GM20000 (cell line): ENCODE results near the gene PLEKHF1.
"Not testable (repeated sequence)": the region's sequence is repeated elsewhere in the genome, so short reads cannot be mapped to it uniquely, and the experiment has no call there.

Experiments
- DNase-seq: peaks from one replicate; pipeline ENCODE4 v3.0.0; 2012; ENCODE audit warnings: low spot score
- TF ChIP-seq, protein P1 (sequence below): IDR thresholded peaks from 2 replicates; pipeline ENCODE4 v1.5.1; 2012; ENCODE audit warnings: mild to moderate bottlenecking, control low read depth; ENCODE audit errors: extremely low read depth, missing control alignments

PLEKHF1 gene

DNA sequence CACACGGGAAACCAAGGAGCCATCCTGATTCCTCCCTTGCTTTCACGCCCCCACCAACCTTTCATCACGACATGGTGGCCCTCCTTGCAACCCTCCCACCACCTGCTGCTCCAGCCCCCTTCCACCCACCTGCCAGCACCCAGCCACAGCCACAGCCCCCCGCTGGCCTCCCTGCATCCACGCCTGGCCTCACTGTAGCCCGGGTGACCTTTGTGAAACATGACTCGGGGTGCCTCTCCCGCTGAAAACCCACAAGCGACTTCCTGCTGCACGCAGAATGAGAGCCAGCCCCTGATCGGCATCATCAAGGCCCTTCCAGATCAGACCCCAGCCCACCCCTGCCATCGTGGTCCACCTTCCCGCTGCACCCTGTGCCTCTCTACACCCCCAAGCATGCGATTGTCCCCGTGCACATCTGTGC, 44.3 kb upstream of the PLEKHF1 start:
- no peak for DNase-seq

DNA sequence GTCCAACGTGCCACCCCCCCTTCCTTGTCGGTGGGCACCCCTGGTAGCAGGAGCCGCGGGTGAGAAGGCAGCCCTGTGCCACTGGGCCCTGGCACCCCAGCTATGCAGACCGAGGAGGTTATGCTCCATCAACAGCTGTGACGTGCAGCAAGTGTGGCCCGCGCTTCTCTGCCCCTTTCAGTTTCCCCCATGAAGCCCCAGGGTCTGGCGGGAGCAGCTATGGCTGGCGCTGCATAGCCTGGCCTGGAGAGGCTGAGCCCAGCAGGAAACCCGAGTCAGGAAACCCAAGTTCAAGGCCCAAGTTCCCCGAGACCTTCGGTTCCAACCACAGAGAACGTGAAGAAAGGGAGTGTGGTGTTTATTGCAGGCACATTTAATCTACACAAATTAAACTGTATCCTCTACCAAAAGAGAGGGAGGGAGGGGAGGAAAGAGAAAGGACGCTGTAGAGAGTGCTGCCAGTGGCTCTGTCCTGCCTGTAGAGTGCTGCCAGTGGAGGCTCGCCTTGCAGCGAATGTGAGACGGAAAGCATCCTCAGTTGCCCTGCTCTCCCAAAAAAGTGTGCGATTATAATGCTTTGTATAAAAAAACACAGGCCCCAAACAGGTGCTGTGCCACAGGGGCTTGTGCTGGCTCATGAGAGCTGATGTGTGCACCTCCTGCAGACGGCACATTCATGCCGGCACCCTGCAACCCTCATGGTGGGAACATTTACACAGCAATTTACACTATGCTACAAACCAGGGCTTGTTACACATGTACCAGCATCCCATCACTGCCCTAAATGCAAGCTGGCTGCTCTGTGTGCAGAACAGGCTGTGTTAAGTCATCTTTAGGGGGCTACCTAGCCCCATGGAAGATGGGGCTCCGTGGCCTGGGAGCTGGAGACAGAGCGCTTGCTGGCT, 42.8 kb upstream of the PLEKHF1 start:
- DNase-seq, result peak; percentile 45
- TF ChIP-seq, protein P1, sequence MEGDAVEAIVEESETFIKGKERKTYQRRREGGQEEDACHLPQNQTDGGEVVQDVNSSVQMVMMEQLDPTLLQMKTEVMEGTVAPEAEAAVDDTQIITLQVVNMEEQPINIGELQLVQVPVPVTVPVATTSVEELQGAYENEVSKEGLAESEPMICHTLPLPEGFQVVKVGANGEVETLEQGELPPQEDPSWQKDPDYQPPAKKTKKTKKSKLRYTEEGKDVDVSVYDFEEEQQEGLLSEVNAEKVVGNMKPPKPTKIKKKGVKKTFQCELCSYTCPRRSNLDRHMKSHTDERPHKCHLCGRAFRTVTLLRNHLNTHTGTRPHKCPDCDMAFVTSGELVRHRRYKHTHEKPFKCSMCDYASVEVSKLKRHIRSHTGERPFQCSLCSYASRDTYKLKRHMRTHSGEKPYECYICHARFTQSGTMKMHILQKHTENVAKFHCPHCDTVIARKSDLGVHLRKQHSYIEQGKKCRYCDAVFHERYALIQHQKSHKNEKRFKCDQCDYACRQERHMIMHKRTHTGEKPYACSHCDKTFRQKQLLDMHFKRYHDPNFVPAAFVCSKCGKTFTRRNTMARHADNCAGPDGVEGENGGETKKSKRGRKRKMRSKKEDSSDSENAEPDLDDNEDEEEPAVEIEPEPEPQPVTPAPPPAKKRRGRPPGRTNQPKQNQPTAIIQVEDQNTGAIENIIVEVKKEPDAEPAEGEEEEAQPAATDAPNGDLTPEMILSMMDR, result no peak

More for the DNA sequence above, 44.3 kb upstream of the PLEKHF1 start:
- TF ChIP-seq, protein P1, result no peak

DNA sequence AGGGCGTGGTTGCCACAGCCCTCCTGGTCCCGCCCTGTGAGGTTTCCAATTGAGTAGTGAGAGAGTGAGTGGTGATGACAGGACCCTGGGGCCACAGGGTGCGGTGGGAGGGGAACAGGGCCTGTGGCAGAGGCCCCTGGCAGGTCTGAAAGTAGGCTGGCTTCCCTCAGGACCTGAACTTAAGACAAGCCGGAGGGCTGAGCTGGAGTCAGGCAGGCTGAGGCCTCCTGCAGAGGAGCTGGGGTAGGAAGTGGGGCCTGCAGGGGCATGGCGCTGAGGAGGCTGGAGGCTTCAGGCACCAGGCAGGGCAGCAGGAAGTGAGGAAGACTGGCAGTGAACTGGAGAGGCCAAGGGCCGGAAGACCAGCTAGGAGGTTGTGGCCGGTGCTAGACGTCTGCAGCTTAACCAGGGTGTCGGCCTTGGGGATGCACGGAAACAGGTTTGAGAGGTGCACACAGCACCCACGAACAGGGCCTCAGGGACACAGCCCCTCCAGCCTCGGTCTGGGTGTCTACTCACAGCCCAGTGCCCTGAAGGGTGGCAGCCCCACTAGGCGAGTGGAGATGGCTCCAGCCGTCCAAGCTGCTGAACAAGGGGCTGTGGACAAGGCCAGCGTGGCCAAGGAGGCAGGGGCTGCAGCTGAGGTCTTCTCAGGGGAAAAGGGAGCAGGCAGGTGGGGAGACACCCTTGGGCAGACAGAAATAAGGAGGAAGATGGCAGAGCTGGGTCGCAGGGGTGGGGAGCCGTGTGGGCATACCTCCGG, 41.4 kb upstream of the PLEKHF1 start:
- DNase-seq, result no peak
- TF ChIP-seq, protein P1, result no peak

DNA sequence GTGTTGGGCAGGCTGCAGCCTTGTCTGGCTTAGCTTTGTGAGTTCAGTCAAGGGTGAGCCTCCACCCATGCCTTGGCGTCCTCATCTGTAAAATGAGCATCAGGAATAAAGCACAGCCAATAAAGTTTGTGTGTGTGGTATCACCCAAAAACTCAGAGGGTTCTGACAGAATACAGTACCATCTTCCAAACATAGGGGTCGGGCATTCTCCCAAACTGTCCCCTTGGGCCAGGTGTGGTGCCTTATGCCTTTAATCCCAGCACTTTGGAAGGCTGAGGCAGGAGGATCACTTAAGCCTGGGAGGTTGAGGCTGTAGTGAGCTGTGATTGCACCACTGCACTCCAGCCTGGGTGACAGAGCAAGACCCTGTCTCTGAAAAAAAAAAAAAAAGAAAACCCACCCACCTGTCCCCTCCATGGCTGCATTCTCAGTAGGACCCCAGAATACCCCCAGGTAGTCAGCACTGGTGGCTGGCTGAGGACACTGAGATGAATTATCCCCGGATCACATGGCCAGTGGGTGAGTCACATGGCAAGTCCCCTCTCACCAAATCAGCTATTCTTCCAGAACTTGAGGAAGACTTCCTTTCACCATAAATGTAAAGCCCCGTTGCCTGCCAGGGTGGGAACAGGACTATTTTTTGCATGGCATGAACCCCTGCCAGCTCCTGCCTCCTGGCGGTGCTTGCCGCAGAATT, 40.6 kb upstream of the PLEKHF1 start:
- TF ChIP-seq, protein P1, result no peak
- DNase-seq, result no peak

DNA sequence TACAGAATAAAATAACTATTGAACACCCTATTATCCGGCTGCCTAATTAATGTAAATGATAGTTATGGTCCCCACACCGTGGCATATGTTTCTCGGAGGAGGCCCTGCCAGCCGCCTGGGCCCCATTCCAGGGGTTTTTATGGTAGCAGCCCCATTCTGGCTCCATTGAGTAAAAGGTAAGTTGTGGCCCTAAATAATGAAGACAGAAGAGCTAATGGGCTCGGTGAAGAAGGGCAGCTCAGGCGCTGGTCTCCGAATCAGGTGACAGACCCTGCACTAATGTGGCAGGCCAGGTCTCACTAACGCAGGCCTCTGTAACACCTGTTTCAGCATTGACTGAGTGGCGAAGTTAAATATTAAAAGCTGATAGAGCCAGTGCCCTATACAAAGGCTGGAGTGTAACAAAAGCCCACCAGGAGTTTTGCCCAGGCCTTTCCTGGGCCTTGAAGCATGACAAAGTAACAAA, 40.0 kb upstream of the PLEKHF1 start:
- TF ChIP-seq, protein P1, result no peak
- no peak for DNase-seq

DNA sequence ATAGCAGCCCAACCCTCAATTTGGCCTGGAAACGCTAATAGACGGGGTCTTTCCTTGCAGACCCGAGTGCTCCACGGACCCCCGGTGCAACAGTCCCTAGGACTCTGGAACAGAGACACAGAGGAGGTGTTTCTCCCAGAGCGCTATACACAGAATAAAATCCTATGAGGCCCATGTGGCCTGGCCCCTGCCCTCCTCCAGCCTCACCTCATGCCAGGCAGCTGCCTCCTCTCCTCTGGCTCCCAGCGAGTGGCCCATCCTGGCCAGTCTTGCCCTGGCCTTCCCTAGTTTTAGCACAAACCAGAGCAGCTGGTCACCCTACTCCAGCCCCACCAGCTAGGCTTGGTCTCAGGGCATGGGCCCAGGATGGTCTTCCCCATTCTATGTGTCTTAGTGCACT, 38.9 kb upstream of the PLEKHF1 start:
- TF ChIP-seq, protein P1, result no peak
- no peak for DNase-seq

DNA sequence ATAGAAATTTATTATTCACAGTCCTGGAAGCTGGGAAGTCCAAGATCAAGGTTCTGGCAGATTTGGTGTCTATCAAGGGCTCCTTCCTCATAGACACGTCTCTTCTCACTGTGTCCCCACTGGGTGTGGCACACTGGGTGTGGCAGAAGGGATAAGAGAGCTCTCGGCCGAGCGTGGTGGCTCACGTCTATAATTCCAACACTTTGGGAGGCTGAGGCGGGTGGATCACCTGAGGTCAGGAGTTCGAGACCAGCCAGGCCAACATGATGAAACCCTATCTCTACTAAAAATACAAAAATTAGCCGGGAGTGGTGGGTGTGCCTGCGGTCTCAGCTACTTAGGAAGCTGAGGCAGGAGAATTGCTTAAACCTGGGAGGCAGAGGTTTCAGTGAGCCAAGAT, 38.4 kb upstream of the PLEKHF1 start:
- not testable (repeated sequence) for DNase-seq
